Ovary (tissue), 3 donors: Measurements from ENCODE around the gene LRMDA.

Experiments
- CTCF ChIP-seq, 3 donors: fragments of 450-650 bp in 2 of 3; fragments of 200-600 bp in 1 of 3; IDR thresholded peaks; one replicate each; pipeline versions ENCODE4 v1.5.1 to v1.8.0; 2016 to 2022; ENCODE audit warnings: antibody characterized with exemption in 3 of 3, mild to moderate bottlenecking in 1 of 3
- EP300 ChIP-seq: sonication (generic); formaldehyde crosslinking; IDR thresholded peaks from one replicate; pipeline ENCODE4 v1.6.1; 2017; ENCODE audit warnings: antibody characterized with exemption
- donor health status: DM: no; HTN: no; CAD: no.

GRCh38 chr10:76327441-76327840, 896.0 kb downstream of the LRMDA start:
- TF ChIP-seq CTCF (IDR thresholded peaks at IDR 0.05): no peak
- no peak for TF ChIP-seq EP300
